GM18870 (cell line): ENCODE results near the gene MYBL2.

Source experiments
- ATAC-seq: cut with Tn5 transposase; IDR thresholded peaks from one replicate; pipeline ENCODE4 v1.9.1; 2021; ENCODE audit warnings: moderate library complexity; ENCODE audit not compliant: unreplicated experiment

The MYBL2 gene

DNA sequence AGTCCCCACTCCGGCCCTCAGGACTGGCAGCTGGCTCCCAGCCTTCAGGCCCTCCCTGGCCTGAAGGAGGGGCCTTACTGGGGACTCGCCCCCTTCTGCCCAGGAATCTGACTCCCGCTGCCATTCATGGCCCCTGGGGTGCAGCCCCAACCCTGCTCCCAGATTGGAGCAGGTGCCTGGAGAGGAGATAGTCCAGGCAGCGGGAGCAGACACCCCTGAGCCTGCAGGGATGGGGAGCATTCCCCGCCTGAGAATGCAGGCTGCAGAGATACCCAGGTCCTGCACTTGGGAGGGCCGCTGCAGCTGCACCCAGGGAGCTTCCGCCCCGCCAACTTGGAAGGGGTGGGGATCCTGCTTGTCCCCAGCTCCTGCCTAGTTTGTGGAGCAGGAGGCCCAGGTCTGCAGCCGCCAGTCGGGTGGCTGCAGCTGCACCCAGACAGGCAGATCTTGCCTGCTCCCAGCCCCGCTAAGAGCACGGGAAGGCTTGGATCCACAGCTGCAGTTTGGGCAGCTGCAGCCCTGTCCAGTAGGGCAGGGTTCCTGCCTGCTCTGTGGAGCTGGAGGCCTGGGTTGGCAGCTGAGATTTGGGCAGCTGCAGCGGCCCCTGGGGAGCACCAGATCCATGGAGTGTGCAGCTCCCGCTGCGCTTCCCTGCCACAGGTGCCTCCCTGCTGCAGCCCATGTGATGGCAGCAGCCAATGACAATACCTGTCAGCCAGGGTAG, 54.7 kb downstream of the MYBL2 start:
- ATAC-seq = no peak

DNA sequence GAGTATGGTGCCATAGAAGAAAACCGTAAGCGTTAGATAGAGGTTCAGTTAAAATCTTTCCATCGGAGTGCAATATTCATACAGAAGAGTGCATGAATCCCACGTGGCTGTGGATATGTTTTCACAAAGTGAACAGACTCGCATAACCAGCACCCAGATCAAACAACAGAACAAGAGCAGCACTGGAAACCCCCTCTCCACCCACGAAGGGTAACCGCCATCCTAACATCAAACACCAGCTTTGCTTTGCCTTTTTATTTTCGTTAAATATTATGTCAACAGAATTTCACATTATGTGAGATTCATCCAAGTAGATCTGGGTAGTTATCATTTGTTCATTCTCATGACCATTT, 55.2 kb downstream of the MYBL2 start:
- no peak for ATAC-seq

DNA sequence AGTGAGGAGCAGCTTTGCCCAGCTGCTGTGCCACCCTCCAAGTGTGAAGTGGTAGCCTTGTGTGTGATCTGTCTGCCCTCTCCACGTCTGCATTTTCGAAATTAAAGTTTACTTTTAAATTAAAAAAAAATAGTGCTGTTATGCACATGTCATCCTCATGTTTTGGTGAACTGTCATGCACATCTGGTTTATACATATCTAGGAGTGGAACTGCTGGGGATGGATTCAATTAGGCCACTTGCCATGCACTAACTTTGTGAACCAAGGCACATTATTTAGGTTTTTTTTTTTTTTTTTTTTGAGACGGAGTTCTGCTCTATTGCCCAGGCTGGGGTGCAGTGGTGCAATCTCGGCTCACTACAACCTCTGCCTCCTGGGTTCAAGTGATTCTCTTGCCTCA, 56.3 kb downstream of the MYBL2 start:
- ATAC-seq = no peak

DNA sequence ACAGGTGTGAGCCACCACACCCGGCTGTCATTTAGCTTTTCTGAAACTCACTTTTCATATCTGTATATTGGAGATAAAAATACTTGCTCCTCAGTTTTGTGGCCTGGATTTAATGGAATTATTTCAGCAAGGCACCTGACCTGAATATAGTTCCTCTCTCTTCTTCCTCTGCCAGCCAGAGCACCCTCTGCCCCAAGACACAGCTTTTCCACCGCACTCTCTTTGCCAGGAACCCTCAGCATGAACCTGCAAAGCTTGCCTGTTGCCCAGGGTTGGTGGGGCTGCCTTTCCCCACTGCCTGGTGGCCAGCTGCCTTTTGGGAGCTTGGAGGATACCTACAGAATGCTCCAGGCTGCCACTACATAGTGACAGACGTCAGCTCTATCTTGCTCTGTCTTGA, 56.8 kb downstream of the MYBL2 start:
- ATAC-seq = no peak

DNA sequence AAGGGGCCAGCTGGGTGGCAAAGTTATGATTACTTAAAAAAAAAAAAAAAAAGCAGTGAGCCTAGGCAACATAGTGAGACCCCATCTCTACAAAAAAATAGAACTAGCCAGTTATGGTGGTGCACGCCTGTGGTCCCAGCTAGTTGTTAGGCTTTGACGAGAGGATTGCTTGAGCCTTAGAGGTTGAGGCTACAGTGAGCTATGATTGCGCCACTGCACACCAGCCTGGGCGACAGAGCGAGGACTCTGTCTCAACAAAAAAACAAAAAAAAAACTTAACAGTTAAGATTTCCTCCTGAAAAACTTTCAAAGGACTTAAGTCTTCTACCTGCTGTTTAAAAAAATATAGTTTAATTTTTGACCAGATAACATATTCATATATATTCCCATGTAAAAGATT, 57.5 kb downstream of the MYBL2 start:
- ATAC-seq = no peak

DNA sequence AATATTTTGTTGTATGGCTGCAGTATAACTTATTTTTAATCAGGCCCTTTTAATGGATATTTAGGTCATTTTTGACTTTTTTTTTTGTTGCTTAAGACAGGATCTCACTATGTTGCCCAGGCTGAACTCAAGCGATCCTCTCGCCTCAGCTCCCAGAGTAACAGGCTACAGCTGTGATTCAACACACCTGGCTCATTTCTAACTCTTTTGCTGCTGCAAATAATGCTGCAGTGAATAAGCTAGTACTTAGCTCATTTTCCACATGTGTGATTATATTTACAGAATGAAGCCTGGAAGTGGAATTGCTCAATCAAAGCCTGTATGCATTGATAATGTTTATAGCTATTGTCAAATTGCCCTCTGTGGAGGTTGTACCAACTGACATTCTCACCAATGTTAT, 58.8 kb downstream of the MYBL2 start:
- no peak for ATAC-seq

DNA sequence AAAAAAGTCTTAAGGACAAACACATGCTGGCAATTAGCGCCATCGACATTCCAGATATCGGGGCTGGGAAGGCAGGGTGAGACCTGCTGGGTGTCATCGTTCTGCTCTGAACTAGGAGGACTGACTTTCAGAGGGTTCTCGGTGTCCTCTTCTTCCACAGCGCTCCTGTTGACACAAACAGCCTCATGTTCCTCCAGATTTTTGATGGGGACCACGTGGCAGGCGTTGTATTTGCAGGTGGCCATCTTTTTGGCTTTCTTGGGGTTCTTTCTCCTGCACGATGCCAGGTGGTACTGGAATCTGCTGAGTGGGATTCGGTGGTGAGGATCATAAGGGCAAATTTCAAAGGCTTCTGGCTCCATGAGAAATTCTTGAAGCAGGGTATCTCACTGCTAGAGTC, 59.4 kb downstream of the MYBL2 start:
- no peak for ATAC-seq

DNA sequence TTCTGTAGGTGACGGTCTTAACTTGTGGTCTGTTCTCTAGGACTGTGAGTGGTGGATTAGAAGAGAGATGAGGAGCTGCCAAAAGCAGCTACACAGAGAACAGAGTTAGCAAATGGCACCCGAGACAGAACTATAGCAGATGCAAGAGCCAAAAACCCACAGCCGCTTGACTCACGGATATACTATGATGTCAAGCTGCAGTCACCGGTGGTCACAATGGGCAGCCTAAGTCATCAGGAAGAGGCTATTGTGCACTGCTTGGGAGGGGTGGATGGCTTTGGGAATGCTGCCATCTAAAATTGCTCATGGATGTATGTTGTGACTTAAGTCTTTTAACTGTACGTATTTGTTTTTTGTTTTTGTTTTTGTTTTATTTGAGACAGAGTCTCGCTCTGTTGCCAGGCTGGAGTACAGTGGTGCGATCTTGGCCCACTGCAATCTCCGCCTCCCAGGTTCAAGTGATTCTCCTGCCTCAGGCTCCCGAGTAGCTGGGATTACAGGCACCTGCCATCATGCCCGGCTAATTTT, 60.0 kb downstream of the MYBL2 start, which contains the start of gene GTSF1L:
TSS of gene GTSF1L (minus strand) at position 192 of the 528 bp plus-strand sequence. CDS start 308 bp downstream, outside the sequence.
- ATAC-seq = no peak

DNA sequence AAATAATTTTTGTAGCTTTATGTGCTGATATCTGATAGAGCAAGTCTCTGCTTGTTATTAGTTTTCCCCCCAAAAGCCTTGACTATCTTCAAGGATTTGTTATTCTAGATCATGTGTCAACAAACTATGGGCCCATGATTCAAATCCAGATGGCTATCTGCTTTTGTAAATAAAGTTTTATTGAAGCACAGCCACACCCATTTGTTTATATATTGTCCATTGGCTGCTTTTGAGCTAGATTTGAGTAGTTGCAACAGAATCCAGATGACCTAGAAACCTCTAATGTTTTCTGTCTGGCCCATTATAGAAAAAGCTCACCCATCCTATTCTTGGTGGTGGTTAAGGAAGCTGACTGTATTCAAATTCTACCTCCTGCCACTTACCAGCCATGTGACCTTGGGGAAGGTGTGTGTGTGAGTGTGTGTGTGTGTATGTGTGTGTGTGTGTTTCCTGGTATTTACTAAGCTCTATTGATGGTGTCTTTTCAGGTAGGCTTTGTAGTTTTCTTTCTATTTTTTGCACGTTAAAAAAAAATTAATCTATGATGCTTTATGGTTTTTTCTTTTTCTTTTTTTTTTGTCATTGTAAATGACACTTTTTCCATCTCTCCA, 61.2 kb downstream of the MYBL2 start:
- ATAC-seq = no peak

DNA sequence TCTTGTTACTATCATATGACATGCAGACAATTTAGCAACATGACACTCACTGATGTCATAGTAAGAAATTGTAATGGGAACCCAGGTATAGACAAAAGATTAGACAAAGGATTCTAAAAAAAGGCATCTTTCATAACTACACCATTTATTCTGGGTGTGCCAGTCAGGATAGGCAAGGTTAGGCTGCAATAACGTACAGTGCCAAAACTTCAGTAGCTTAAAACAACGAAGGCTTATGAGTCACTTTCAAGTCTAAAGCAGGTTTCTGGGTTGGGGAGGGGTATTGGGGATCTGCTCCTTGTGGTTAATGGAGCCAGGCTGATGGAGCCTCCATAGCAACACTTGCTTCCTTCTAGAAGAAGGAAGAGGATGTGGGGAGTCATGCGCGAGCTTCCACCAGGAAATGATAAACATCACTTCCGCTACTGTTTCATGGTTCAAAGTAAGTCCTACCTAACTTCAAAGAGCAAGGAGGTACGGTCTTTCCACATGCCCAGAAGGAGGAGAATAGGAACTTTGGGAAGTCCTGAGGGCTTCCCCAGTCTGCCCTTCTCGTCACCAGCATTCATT, 61.9 kb downstream of the MYBL2 start:
- no peak for ATAC-seq

DNA sequence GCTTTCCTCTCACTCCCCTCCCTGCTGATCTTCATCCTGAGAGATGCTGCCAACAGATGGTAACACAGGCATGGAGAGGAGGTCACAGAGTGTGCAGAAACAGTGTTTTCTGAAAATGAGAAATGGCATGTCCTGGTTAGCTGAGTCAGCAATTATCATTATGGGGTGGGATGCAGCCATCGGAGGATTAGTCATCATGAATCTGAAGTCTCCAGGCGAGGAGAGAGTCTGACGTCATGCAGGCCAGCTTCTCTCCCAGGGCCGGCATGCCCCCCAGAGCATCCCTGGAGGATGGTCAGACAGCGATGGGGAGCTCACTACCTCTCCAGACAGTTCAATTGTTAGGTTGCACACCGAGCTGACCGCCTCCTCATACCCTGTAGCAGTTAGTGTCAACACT, 64.6 kb downstream of the MYBL2 start:
- no peak for ATAC-seq

DNA sequence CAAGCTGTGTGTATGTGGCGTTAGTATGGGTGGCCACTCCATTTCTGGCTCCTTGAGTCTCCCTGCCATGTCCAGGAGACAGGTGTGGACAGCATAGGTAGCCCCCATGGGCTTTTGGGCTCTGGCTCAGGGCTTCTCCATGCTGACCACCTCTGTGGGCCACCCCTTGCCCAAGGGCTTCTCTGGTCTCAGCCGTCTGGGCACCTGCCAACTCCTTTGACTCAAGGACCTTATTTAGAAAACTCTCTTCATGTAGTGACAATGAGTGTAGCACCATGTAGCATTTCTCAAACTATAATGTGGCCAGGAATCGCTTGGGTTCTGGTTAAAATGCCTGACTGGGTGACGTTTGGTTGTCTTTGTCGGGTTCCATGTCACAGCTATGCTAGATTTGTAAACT, 65.0 kb downstream of the MYBL2 start:
- ATAC-seq = no peak

DNA sequence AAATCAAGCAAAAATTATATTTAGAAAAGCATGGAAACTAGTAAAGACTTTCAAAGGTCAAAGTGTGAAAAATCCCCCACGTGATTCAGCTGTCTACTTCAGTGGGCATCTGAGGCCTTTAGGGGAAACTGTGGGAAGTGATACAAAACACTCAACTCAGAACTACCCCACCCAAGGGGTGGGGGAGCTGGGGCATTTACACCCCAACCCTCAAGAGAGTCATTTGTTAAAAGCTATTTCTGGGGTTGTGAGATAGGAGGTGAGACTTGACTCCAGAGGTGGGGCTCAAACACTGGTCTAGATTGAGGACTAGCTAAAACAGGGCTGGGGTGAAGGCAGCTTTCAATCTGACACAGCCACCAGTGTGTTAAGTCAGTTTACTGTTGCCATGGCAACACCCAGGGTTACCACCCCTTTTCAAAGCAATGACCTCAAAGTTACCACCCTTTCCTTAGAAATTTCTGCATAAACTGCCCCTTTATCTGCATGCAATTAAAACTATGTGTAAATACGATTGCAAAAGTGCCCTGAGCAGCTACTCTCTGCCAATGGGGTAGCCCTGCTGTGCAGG, 69.8 kb downstream of the MYBL2 start:
- ATAC-seq = peak; percentile 69

DNA sequence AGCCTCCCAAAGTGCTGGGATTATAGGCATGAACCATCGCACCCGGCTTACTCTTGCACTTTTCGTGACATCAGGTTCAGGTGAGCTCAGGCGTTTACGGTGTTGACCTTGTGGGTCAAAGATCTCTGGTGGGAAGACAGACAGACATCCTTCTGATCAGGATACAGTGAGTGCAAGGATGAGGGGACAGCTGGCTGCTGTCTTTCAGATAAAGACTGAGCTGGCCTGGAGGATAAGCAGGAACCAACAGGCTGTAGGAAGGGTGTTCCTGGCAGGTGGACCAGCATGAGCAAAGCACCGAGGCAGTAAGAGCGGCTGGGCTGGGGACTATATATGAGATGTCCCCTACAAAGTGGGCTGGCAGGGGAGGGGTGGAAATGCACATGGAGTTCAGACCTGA, 71.0 kb downstream of the MYBL2 start:
- no peak for ATAC-seq

DNA sequence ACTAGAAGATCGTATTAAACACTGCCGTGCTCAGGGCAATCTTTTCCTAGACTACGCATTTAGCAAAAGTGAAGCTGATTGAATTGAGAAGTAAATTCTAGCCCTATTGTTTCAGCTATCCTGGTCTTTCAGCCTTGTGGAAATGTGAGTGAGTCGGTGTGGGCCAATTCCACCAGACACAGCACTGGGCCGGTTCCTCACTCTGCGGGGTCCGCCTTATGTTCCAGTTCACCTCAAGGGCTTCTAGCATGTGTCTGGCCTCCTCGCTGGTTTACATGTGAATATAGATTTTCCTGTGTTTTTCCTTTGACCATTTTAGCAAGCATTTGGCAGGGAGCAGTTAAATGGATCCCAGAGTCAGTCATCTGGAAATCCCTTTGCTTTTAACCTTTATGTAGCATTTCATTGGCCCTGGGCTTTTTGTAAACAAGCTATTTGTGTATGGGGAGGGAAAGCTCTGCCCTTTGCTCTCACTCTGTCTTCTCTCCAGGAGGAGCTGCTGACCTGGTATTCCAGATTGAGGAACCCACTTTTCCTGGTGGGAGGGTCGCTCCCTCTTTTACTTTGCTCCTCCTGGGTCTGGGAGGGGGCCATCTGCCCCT, 72.3 kb downstream of the MYBL2 start:
- ATAC-seq = no peak

DNA sequence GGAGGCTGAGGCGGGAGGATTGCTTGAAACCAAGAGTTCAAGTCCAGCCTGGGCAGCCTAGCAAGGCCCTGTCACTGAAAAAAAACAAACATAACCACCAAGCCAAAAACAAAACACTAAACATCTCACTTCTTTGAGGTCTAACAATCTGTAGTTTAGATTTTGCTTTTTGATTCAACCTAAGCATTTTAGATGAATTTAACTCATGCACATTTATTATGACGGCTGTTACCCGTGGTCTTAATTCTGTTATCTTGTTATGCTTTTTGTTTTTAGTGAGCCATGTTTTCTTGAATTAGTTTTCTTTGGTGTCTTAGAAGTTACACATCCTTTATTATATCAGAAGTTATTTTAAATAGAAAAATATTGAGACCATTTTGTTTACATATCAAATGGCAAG, 73.7 kb downstream of the MYBL2 start:
- no peak for ATAC-seq

DNA sequence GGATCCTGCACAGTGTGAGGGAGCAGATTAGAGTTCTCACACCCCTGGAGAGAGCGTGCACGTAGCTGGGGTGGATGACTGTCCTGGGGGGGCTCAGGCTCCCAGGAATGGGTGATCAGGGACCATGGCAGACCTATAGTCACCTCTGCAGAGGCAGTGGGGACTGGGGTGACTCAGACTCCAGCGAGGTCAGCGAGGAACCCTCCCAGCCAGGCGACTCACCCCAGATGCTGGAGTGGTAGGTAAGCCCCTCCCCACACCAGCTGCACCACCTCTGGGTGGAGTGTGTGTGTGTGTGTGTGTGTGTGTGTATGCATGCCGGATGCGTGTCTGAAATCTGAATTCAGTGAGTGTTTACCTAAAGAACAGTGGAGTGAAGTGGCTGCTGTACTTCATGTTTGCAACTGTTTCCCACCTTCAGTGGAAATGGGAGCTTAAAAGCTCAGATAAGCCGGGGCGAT, 77.3 kb downstream of the MYBL2 start:
- no peak for ATAC-seq

DNA sequence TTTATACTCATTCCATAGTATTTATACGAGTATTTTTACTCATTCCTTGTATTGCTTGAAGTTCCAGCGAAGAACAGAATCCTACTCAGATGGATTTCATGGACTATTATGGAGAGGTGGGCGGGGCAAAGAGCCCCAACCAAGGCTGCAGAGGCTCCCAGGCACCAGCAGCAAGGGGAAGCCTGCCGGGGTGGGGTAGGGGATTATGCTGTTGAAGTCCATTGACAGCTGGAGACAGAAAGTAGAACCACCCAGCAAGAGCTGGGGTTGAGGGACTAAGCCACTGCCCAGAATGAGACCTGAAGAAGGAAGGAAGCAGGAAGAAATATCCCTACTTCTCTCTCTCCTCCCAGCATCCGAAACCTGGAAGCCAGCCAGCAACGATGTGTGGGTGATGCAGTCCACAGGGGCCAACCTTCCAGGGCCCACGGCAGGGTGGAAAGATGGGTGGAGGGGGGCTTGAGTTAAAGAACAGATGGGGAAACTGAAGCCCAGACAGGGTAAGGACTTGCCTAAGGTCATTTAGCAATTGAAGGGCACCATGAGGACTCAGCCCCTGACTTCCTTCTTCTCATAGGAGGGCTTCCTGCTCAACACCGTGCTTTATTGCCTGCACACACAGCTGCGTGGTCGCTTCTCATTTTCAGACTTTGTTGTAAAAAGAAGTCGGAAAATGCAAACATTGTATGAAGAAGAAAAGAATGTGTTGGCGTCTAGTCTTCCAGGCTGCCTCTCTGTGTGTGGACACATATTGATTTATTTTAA, 78.2 kb downstream of the MYBL2 start:
- ATAC-seq = no peak

DNA sequence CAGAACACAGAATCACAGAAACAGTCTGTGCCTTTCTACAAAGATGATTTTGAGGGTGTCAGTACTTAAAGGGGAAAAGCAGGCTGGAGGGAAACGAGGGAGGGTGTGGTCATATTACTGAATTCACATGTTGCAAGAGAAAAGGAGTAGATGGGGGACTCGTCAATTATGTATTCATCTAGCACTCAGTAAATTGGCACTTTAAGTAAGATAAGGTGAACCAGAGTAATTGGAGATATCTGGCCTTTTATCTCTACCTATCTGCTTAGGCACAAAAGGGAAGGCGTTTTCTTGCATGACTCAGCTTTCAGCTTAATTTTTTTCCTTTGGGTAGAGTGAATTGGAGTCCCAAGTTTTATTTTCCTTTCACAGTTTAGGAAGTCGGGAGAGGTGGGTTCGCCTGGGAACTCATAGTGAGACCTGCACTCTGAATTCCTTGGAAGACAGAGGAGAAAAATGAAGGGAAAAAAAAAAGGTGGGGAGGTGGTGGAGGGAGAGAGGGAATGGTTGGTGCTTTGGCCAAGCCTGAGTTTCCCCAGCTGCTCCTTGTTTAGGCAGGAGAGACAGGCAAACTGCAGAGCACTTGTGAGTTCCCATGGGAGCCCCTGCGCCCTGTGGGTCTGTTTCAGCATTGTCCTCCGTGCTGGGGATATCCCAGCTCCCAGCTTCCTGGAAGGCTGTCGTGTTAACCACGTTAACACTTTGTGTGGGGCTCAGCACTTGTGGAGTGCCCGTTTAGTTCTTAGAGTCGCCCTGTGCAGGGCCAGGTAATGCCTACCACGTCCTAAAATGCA, 79.6 kb downstream of the MYBL2 start:
- no peak for ATAC-seq

DNA sequence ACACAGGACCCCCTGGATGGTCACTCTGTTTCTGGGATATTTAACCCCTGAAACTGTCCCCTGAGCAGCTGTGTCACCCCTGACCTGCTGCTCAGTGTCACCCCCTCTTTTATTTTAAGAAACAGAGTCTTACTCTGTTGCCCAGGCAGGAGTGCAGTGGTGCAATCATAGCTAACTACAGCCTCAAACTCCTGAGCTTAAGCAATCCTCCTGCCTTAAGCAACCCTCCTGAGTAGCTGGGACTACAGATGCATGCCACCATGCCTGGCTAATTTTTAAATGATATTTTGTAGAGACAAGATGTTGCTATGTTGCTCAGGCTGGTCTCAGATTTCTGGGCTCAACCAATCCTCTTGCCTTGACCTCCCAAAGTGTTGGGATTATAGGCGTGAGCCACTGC, 81.4 kb downstream of the MYBL2 start:
- no peak for ATAC-seq
